B cell (primary cell): Measurements from ENCODE around the gene FTO. TPM values are rescaled to one million over a fixed set of nuclear protein-coding genes. Genes with fewer than 3 reads are reported as not detected.
A peak's percentile ranks its signal among the peaks of the same experiment; 100 is the strongest.

Source experiments
- ATAC-seq: fragments of 200-7000 bp; cut with Tn5 transposase; one replicate; pipeline ENCODE4 v1.10.0; 2021; ENCODE audit warnings: low read depth, mild to moderate bottlenecking, moderate number of reproducible peaks, moderate library complexity
- CTCF ChIA-PET: fragments of 350-600 bp; sonication (Branson Sonifier 250); formaldehyde crosslinking; loops from one replicate; lab custom pipeline; 2021; ENCODE audit warnings: antibody characterized with exemption, inconsistent platforms; lab: Charles Lee
- POLR2A ChIA-PET: fragments of 350-600 bp; sonication (Branson Sonifier 250); formaldehyde crosslinking; loops from one replicate; lab custom pipeline; 2021; ENCODE audit warnings: antibody characterized with exemption; lab: Charles Lee
- DNase-seq: peaks from one replicate; pipeline ENCODE4 v3.0.0; 2013
- H2AFZ ChIP-seq: 2 replicates; pipeline ENCODE4 v1.6.1; 2012; ENCODE audit warnings: mild to moderate bottlenecking, low read depth, low read length; ENCODE audit not compliant: insufficient read depth, poor library complexity, severe bottlenecking
- H3K27ac ChIP-seq, 2 donors: 1 replicate in 1 of 2; 2 replicates in 1 of 2; pipeline ENCODE4 v1.5.1; 2012 to 2013; ENCODE audit warnings: low read length in 2 of 2, mild to moderate bottlenecking in 2 of 2, moderate library complexity in 1 of 2
- H3K27me3 ChIP-seq, 4 experiments: fragments of 200-600 bp in 1 of 4; sonication (generic) in 1 of 4; replicated peaks in 1 of 4; 1 replicate in 2 of 4; 2 replicates in 2 of 4; pipeline versions ENCODE4 v1.6.1 to v1.7.0; 2013 to 2016; ENCODE audit warnings: low read length in 3 of 4, mild to moderate bottlenecking in 2 of 4, mixed read lengths in 1 of 4, moderate library complexity in 1 of 4; ENCODE audit not compliant: insufficient read depth in 4 of 4, control insufficient read depth in 3 of 4; ENCODE audit errors: control extremely low read depth in 1 of 4
- H3K36me3 ChIP-seq, 2 experiments: replicated peaks in 1 of 2; 1 replicate in 1 of 2; 2 replicates in 1 of 2; pipeline versions ENCODE4 v1.6.1 to v1.7.1; 2013; ENCODE audit warnings: low read length in 1 of 2; ENCODE audit not compliant: insufficient read depth in 2 of 2, control insufficient read depth in 1 of 2; ENCODE audit errors: control extremely low read depth in 1 of 2, extremely low read depth in 1 of 2
- H3K4me1 ChIP-seq, 2 donors: fragments of 200-600 bp in 1 of 2; sonication (generic) in 1 of 2; 1 replicate in 1 of 2; 2 replicates in 1 of 2; pipeline versions ENCODE4 v1.5.1 to v1.6.1; 2013 to 2017; ENCODE audit warnings: low read length in 2 of 2; ENCODE audit not compliant: control insufficient read depth in 2 of 2, insufficient read depth in 2 of 2
- H3K4me2 ChIP-seq: replicated peaks from 2 replicates; pipeline ENCODE3; 2012; ENCODE audit warnings: mild to moderate bottlenecking, low read depth, low read length; ENCODE audit not compliant: poor library complexity, severe bottlenecking
- H3K4me3 ChIP-seq, 5 experiments: fragments of 200-600 bp in 1 of 5; sonication (generic) in 1 of 5; 1 replicate in 3 of 5; 2 replicates in 2 of 5; pipeline versions ENCODE4 v1.5.1 to v1.7.0; 2011 to 2016; ENCODE audit warnings: low read length in 4 of 5, mild to moderate bottlenecking in 4 of 5, low read depth in 2 of 5, control low read depth in 1 of 5, moderate library complexity in 1 of 5; ENCODE audit not compliant: insufficient read depth in 1 of 5; ENCODE audit errors: control extremely low read depth in 1 of 5, extremely low read depth in 1 of 5
- H3K79me2 ChIP-seq: fragments of 200-600 bp; sonication (generic); one replicate; pipeline ENCODE4 v1.6.0; 2016; ENCODE audit warnings: low read length; ENCODE audit not compliant: control insufficient read depth, insufficient read depth
- H3K9ac ChIP-seq: fragments of 200-600 bp; sonication (generic); 2 replicates; pipeline ENCODE4 v1.6.1; 2017; ENCODE audit warnings: mild to moderate bottlenecking, low read length, moderate library complexity
- H3K9me3 ChIP-seq, 3 donors: one replicate each; pipeline versions ENCODE4 v1.6.1 to v1.7.1; 2013; ENCODE audit warnings: low read length in 2 of 3; ENCODE audit not compliant: control insufficient read depth in 2 of 3, insufficient read depth in 1 of 3; ENCODE audit errors: control extremely low read depth in 1 of 3
- H4K20me1 ChIP-seq: 2 replicates; pipeline ENCODE4 v1.6.0; 2012; ENCODE audit warnings: mild to moderate bottlenecking, low read length; ENCODE audit not compliant: insufficient read depth, control insufficient read depth, poor library complexity, severe bottlenecking
- H3K27ac Mint-ChIP-seq: one replicate; pipeline ENCODE4 v1.8.0; 2021; ENCODE audit warnings: mixed read lengths
- H3K27me3 Mint-ChIP-seq: one replicate; pipeline ENCODE4 v1.8.0; 2021; ENCODE audit warnings: mixed read lengths
- H3K4me1 Mint-ChIP-seq: one replicate; pipeline ENCODE4 v1.8.0; 2021; ENCODE audit warnings: mixed read lengths
- H3K4me3 Mint-ChIP-seq: one replicate; pipeline ENCODE4 v1.8.0; 2021; ENCODE audit warnings: mixed read lengths
- H3K9me3 Mint-ChIP-seq: one replicate; pipeline ENCODE4 v1.8.0; 2022; ENCODE audit warnings: mixed read lengths; ENCODE audit not compliant: insufficient read depth
- CTCF ChIP-seq: fragments of 200-600 bp; IDR thresholded peaks from one replicate; pipeline ENCODE4 v1.8.0; 2022; ENCODE audit warnings: antibody characterized with exemption, mild to moderate bottlenecking
- EZH2 ChIP-seq: IDR thresholded peaks from 2 replicates; pipeline ENCODE4 v1.6.1; 2012; ENCODE audit warnings: borderline replicate concordance, low read depth, mild to moderate bottlenecking, moderate library complexity, low read length; ENCODE audit not compliant: insufficient read depth, poor library complexity, severe bottlenecking
- WGBS: methylation state at CpG from one replicate; pipeline ENCODE4 v1.1.5; 2013; ENCODE audit warnings: missing lambda C conversion rate; ENCODE audit not compliant: insufficient coverage; 5-methylcytosine and 5-hydroxymethylcytosine counted together
- intact Hi-C: fragments of 100-400 bp; cut with micrococcal nuclease; formaldehyde crosslinking; loops from one replicate; pipeline ENCODE4 v1.10.0; 2022
- polyA plus RNA-seq: library from polyadenylated mRNA; depleted of rRNA; stranded (reverse); fragments of >200 nt; gene quantifications from 2 replicates; pipeline ENCODE4 v1.2.3, GENCODE V29; 2012
- total RNA-seq, 2 donors: library from RNA; stranded (reverse); fragments of 120-200 nt in 1 of 2; gene quantifications; 1 replicate in 1 of 2; 2 replicates in 1 of 2; pipeline versions ENCODE4 v1.2.3 to v1.2.4, GENCODE V29; 2013 to 2022

Gene FTO
- total and polyA plus RNA-seq, 2 donors (not counting 1 experiment from before 2014, with no cell fraction given), result 26.5 to 68.5 TPM

- peaks cover 0 to 15% of the 10 kb centered on the region in 2 donors for H3K4me1 ChIP-seq
- H3K27me3 Mint-ChIP-seq, result no peaks in the 10 kb centered on the region
- CTCF ChIA-PET, result no interaction called here
These were observed 119.1 kb downstream of the FTO start for GRCh38 chr16:53822936-53823529.

More at GRCh38 chr16:53822936-53823529, 119.1 kb downstream of the FTO start:
- H3K4me2 ChIP-seq, result peak overlapping the region; percentile 58
- Mint-ChIP-seq H3K9me3 (no peaks in the 10 kb centered on the region), H3K4me3 (no peak overlapping the region), H3K27ac (no peak overlapping the region), H3K4me1 (peaks cover 4% of the 10 kb centered on the region)
- no peaks in the 10 kb centered on the region for H3K27me3 ChIP-seq
- H3K79me2 ChIP-seq, result no peaks in the 10 kb centered on the region
- DNase-seq, result no peak
- peak; percentile 63 for ATAC-seq
- 64% methylated on average over 6 of the region's 7 CpGs for WGBS
- POLR2A ChIA-PET, result no interaction called here
- H2AFZ ChIP-seq, result peak overlapping the region; percentile 36
- TF ChIP-seq EZH2 (no peak), CTCF (no peak)
- peaks cover 0 to 5% of the 10 kb centered on the region in 2 experiments for H3K36me3 ChIP-seq
- peaks cover 0 to 4% (median 0%) of the 10 kb centered on the region in 3 donors for H3K9me3 ChIP-seq
- H3K4me3 ChIP-seq, result peak overlapping the region in 1 of 5 experiments; percentile 7
- H3K9ac ChIP-seq, result peak overlapping the region; percentile 32
- intact Hi-C loops, result no loop called here
- peaks cover 4% of the 10 kb centered on the region for H4K20me1 ChIP-seq
- peak overlapping the region in 1 of 2 donors; percentile 63 for H3K27ac ChIP-seq
